Natural killer cell treated with Interleukin-12 subunit alpha and Interleukin-12 subunit beta and Interleukin-15 and Interleukin-18, amount 100 ng/mL, for 72 hours (primary cell): ENCODE data around the gene KIAA1671. TPM values are rescaled to one million over a fixed set of nuclear protein-coding genes. Genes with fewer than 3 reads are reported as not detected.

Experiments
- ATAC-seq, 2 donors: fragments of 150-1000 bp; cut with Tn5 transposase in 1 of 2; sonication (Bioruptor Pico), chemical (Tn5 transposase) in 1 of 2; 2 replicates each; pipeline ENCODE4 v1.10.0; 2021
- DNase-seq: peaks from one replicate; pipeline ENCODE4 v3.0.0; 2022; ENCODE audit warnings: low spot score
- H3K27ac Mint-ChIP-seq, 2 donors: 1 replicate in 1 of 2; 2 replicates in 1 of 2; pipeline ENCODE4 v1.8.0; 2022; ENCODE audit warnings: mixed read lengths in 2 of 2, mild to moderate bottlenecking in 1 of 2, moderate library complexity in 1 of 2
- H3K27me3 Mint-ChIP-seq, 2 donors: 1 replicate in 1 of 2; 2 replicates in 1 of 2; pipeline ENCODE4 v1.8.0; 2022; ENCODE audit warnings: mixed read lengths in 2 of 2
- H3K36me3 Mint-ChIP-seq: one replicate; pipeline ENCODE4 v1.8.0; 2022; ENCODE audit warnings: mixed read lengths
- H3K4me1 Mint-ChIP-seq, 2 donors: 1 replicate in 1 of 2; 2 replicates in 1 of 2; pipeline ENCODE4 v1.8.0; 2022; ENCODE audit warnings: low read depth in 2 of 2, mixed read lengths in 2 of 2, mild to moderate bottlenecking in 1 of 2
- H3K4me3 Mint-ChIP-seq: one replicate; pipeline ENCODE4 v1.8.0; 2022; ENCODE audit warnings: mixed read lengths
- H3K9me3 Mint-ChIP-seq: 2 replicates; pipeline ENCODE4 v1.8.0; 2022; ENCODE audit warnings: mixed read lengths
- total RNA-seq, 2 donors: library from RNA; stranded (reverse); gene quantifications; one replicate each; pipeline ENCODE4 v1.2.3, GENCODE V29; 2022

Gene KIAA1671
- total RNA-seq, 2 donors from 2014 or later, result 11.7 to 21.3 TPM

GRCh38 chr22:25160120-25160996 lies 207.8 kb downstream of the KIAA1671 start:
- H3K27ac Mint-ChIP-seq, result no peak overlapping the region
- H3K27me3 Mint-ChIP-seq, result no peaks in the 10 kb centered on the region
- H3K36me3 Mint-ChIP-seq, result no peaks in the 10 kb centered on the region
- no peak overlapping the region for H3K4me3 Mint-ChIP-seq
- DNase-seq (peak; percentile 32), ATAC-seq (no peak)
- no peaks in the 10 kb centered on the region for H3K9me3 Mint-ChIP-seq
- peaks cover 5 to 31% of the 10 kb centered on the region in 2 donors for H3K4me1 Mint-ChIP-seq

DNA sequence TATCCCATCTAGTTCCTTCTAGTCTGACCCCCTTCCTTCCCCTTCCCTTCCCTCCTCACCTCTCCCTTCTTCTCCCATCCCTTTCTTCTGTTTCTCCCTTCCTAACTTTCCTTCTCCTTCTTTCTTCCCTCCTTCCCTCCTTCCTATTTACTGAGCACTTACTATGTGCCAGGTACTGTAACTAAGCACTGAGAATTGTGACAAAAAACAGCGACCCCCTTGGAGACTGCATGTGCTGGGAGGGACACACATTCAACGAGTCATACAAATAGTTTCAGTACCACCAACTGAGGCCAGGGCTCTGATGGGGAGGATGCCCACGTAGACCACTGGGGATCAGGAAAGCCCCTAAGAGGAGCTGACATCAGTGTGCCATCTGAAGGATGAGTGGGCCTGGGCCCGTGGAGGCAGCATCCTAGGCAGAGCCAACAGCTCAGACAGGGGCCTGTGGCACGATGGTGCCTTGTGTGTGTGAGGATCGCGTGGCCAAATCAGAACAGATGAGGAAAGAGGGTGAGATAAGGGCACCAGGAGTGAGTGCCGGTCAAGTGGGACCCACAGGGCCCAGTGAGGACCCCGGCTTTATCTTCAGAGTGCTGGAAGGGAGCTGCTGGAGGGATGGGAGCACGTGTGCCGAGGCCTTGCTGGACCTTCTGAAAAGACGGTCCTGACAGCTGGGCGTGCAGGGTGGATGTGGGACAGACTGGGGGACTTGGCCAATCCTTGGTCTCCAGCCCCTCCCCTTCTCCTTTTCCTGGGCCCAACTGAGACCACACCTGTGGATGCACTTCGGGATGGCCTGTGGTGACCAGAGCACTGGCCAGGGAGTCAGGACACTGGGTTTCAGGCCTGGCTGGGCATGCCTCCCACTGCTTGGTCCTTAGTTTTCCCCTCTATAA lies 208.8 kb downstream of the KIAA1671 start:
- Mint-ChIP-seq H3K9me3 (no peaks in the 10 kb centered on the region), H3K36me3 (no peaks in the 10 kb centered on the region), H3K4me1 (peaks cover 5 to 31% of the 10 kb centered on the region in 2 donors), H3K27ac (no peak overlapping the region), H3K27me3 (no peaks in the 10 kb centered on the region), H3K4me3 (no peak overlapping the region)
- ATAC-seq, result peak in 1 of 2 donors; percentile 62
- DNase-seq, result no peak

- Mint-ChIP-seq H3K27me3 (no peaks in the 10 kb centered on the region), H3K27ac (no peak overlapping the region), H3K4me3 (no peak overlapping the region), H3K9me3 (no peaks in the 10 kb centered on the region), H3K4me1 (peaks cover 3 to 31% of the 10 kb centered on the region in 2 donors), H3K36me3 (no peaks in the 10 kb centered on the region)
- no peak for ATAC-seq
- no peak for DNase-seq
These were observed 209.5 kb downstream of the KIAA1671 start for GRCh38 chr22:25161916-25162530.

- Mint-ChIP-seq H3K36me3 (no peaks in the 10 kb centered on the region), H3K27ac (no peak overlapping the region), H3K27me3 (no peaks in the 10 kb centered on the region), H3K4me3 (no peak overlapping the region), H3K4me1 (peaks cover 3 to 31% of the 10 kb centered on the region in 2 donors), H3K9me3 (no peaks in the 10 kb centered on the region)
- DNase-seq, result no peak
- no peak for ATAC-seq
These were observed 210.0 kb downstream of the KIAA1671 start for GRCh38 chr22:25162561-25162960.

DNA sequence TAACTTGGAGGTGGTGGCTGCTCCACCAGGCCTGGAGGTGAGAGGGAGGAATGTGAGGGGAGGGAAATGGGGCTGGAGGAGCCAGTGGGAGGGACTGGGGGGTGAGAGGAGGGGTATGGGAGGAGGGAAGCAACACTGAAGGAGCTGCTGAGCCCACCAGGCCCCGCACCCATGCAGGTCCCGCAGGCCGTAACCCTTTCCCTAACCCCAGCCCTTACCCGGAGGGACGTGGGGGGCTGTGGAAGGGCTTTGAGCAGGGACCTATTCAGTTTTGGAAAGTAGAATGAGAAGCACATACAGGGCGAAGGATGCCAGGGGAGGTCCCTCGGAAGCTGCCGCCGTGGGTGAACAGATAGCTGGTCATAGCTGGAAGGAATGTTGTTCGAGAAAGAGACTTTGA lies 213.3 kb downstream of the KIAA1671 start:
- Mint-ChIP-seq H3K4me1 (peaks cover 3 to 15% of the 10 kb centered on the region in 2 donors), H3K9me3 (no peaks in the 10 kb centered on the region), H3K36me3 (no peaks in the 10 kb centered on the region), H3K27ac (no peak overlapping the region), H3K4me3 (no peak overlapping the region), H3K27me3 (no peaks in the 10 kb centered on the region)
- DNase-seq, result peak; percentile 40
- no peak for ATAC-seq

GRCh38 chr22:25166266-25167040 lies 213.9 kb downstream of the KIAA1671 start:
- Mint-ChIP-seq H3K27me3 (no peaks in the 10 kb centered on the region), H3K4me1 (peaks cover 3 to 8% of the 10 kb centered on the region in 2 donors), H3K27ac (no peak overlapping the region), H3K4me3 (no peak overlapping the region), H3K9me3 (no peaks in the 10 kb centered on the region), H3K36me3 (no peaks in the 10 kb centered on the region)
- peak; percentile 31 for DNase-seq
- ATAC-seq, result no peak

DNA sequence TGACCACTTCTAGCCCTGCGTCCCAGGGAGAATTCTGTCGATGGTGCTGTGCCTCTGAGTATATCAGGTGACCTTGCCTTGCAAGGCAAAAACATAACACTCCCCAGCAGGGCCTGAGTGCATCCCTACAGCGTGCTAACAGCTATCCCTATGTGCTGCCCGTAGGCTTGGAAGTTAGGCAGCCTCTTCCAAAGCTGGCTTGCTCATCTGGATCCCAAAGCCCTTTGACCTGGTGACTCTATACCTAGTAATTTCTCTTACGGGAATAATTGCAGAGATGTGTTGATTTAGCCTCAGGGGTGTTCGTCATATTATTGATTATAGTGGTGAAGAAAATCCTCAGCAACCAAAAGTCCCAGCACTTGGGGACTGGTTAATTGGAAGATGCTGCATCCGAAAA lies 214.6 kb downstream of the KIAA1671 start:
- DNase-seq, result no peak
- Mint-ChIP-seq H3K27ac (no peak overlapping the region), H3K4me3 (no peak overlapping the region), H3K27me3 (no peaks in the 10 kb centered on the region), H3K4me1 (peaks cover 3 to 8% of the 10 kb centered on the region in 2 donors), H3K9me3 (no peaks in the 10 kb centered on the region), H3K36me3 (no peaks in the 10 kb centered on the region)
- no peak for ATAC-seq

DNA sequence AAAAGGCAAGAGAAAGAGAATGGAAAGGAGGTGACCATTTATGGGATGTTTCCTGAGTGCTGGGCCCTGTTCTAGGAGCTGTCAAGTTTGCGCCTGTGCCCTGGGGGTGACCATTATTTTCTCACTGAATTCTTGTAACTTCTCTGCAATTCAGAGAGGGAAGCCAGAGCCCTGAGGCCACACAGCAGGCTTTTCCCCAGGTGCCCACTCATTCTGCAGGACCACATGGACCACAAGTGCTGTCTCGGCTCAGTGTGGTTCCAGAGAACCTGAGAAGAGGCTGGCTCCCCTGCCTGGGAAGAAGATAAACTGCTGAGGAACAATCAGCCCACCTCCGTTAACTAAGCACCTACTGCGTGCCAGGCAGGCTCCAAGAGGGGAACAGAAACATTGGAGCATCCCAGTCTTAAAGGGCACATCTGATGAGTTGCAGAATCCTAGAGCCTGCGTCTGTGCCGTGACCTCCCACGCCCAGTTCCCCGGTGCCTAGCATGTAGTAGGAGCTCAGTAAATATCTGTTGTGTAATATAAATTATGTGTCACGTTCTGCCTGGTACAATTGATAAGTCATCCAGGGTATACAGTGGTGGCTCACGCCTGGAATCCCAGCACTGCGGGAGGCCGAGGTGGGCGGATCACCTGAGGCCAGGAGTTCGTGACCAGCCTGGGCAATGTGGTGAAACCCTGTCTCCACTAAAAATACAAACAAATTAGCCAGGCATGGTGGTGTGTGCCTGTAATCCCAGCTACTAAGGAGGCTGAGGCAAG lies 215.5 kb downstream of the KIAA1671 start:
- H3K27ac Mint-ChIP-seq, result no peak overlapping the region
- H3K36me3 Mint-ChIP-seq, result no peaks in the 10 kb centered on the region
- DNase-seq, result peak; percentile 2
- no peaks in the 10 kb centered on the region for H3K27me3 Mint-ChIP-seq
- no peak overlapping the region for H3K4me3 Mint-ChIP-seq
- H3K9me3 Mint-ChIP-seq, result no peaks in the 10 kb centered on the region
- H3K4me1 Mint-ChIP-seq, result peaks cover 3 to 8% of the 10 kb centered on the region in 2 donors
- no peak for ATAC-seq

DNA sequence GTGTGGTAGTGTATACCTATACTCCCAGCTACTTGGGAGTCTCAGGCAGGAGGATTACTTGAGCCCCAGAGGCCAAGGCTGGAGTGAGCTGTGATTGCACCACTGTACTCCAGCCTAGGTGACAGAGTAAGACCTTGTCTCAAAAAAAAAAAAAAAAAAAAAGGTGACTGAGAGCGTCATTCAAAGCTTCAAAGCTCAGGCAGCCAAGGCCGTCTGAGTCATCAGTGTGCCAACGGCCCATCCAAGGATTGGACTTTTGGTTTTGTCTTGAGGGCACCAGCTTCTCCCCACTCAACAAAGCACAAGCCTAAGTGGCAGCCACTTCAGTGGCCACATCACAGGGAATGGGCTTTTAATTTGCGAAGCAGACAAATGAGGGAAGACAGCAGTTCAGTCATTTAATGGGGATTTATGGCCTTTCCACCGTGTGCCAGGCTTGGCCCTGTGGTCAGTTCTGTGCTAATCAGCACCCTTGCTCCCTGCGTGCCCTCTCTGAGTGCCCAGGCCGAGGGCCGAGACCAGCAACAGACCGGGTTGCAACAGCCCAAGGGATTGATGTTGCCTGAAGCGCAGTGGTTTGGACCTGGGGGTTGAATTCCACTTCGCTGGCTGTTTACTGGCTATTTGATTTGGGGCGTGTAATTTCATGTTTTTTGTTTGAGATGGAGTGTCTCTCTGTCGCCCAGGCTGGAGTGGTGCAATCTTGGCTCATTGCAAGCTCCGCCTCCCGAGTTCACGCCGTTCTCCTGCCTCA lies 216.9 kb downstream of the KIAA1671 start:
- H3K36me3 Mint-ChIP-seq, result no peaks in the 10 kb centered on the region
- no peak overlapping the region for H3K4me3 Mint-ChIP-seq
- H3K27me3 Mint-ChIP-seq, result no peaks in the 10 kb centered on the region
- no peak overlapping the region for H3K27ac Mint-ChIP-seq
- peaks cover 3 to 8% of the 10 kb centered on the region in 2 donors for H3K4me1 Mint-ChIP-seq
- DNase-seq (peak; percentile 22), ATAC-seq (no peak)
- no peaks in the 10 kb centered on the region for H3K9me3 Mint-ChIP-seq

DNA sequence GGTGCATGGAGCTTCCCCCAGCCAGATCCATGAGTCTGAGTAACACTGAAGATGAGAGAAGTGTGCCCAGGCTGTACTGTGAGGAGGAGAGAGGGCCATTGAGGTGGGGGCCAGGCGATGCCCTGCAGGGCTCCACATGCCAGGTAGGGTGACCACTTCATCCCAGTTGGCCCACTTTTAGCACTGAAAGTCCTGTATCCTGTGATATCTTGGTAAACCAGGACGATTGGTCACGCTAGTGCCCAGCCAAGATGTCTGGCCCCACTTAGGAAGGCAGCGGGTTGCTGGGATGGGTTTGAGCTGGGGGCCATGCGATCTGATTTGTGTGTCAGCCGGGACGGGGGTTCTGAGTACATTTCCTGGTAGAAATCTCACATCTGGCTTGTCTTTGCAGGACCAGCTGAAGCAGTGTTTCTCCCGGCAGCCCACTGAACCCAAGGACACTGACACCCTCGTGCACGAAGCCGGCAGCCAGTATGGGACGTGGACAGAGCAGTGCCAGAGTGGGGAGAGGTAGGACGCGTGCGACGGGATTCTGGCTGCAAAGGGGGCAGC lies 218.0 kb downstream of the KIAA1671 start:
- H3K27ac Mint-ChIP-seq, result no peak overlapping the region
- H3K4me3 Mint-ChIP-seq, result no peak overlapping the region
- H3K27me3 Mint-ChIP-seq, result no peaks in the 10 kb centered on the region
- H3K9me3 Mint-ChIP-seq, result no peaks in the 10 kb centered on the region
- ATAC-seq (no peak), DNase-seq (peak; percentile 41)
- H3K4me1 Mint-ChIP-seq, result no peaks in the 10 kb centered on the region
- no peaks in the 10 kb centered on the region for H3K36me3 Mint-ChIP-seq

DNA sequence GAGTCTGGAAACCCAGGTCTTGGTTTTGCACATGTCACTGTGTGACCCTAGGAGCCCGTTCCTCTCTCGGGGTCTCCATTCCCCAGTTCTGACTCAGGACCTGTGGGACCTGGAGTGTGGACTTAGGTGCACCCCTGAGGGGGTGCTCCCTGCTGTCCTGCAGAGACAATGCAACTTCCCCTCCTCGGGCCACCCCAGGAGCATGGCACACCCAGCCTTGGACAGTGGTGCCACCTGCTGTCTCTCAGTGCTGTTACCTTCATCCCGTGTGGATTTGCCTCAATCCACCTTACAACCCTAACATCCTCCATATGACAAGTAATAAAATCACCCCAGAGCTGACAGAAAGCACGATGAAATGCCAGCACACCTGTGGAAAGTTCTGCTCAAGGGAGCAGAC lies 219.6 kb downstream of the KIAA1671 start:
- H3K4me3 Mint-ChIP-seq, result no peak overlapping the region
- H3K4me1 Mint-ChIP-seq, result no peaks in the 10 kb centered on the region
- DNase-seq, result no peak
- H3K36me3 Mint-ChIP-seq, result no peaks in the 10 kb centered on the region
- no peak for ATAC-seq
- no peaks in the 10 kb centered on the region for H3K27me3 Mint-ChIP-seq
- H3K9me3 Mint-ChIP-seq, result no peaks in the 10 kb centered on the region
- H3K27ac Mint-ChIP-seq, result no peak overlapping the region
